DOHH2 (cell line): Measurements from ENCODE around the gene ZNF521.

Source experiments
- H3F3A ChIP-seq: fragments of 200-600 bp; sonication (generic), shearing (Covaris generic); 2 replicates; pipeline ENCODE4 v1.6.0; 2016; ENCODE audit warnings: antibody characterized with exemption, mild to moderate bottlenecking; ENCODE audit not compliant: control insufficient read depth, insufficient read depth
- H3K27ac ChIP-seq: fragments of 200-600 bp; sonication (generic); 2 replicates; pipeline ENCODE4 v1.5.1; 2014; ENCODE audit warnings: low read depth, mild to moderate bottlenecking, low read length, moderate library complexity
- H3K27me3 ChIP-seq: fragments of 200-600 bp; sonication (generic); 2 replicates; pipeline ENCODE4 v1.6.1; 2014; ENCODE audit warnings: mild to moderate bottlenecking, low read length, mixed read lengths; ENCODE audit not compliant: control insufficient read depth
- H3K36me3 ChIP-seq: fragments of 200-600 bp; sonication (generic); 2 replicates; pipeline ENCODE4 v1.6.1; 2014; ENCODE audit warnings: mild to moderate bottlenecking, low read length, moderate library complexity, mixed read lengths; ENCODE audit not compliant: control insufficient read depth
- H3K4me1 ChIP-seq: fragments of 200-600 bp; sonication (generic); 2 replicates; pipeline ENCODE4 v1.6.1; 2014; ENCODE audit warnings: mild to moderate bottlenecking, low read length, mixed read lengths; ENCODE audit not compliant: control insufficient read depth
- H3K4me2 ChIP-seq: fragments of 200-600 bp; sonication (generic); 2 replicates; pipeline ENCODE4 v1.6.0; 2014; ENCODE audit warnings: mild to moderate bottlenecking, low read length, moderate library complexity
- H3K4me3 ChIP-seq: fragments of 200-600 bp; sonication (generic); 2 replicates; pipeline ENCODE4 v1.5.1; 2014; ENCODE audit warnings: mild to moderate bottlenecking, low read length, mixed read lengths
- H3K79me2 ChIP-seq: fragments of 200-600 bp; sonication (generic); 2 replicates; pipeline ENCODE4 v1.6.1; 2014; ENCODE audit warnings: mild to moderate bottlenecking, low read length, mixed read lengths; ENCODE audit not compliant: control insufficient read depth
- H3K9me2 ChIP-seq: fragments of 200-600 bp; sonication (generic); replicated peaks from 2 replicates; pipeline ENCODE4 v1.6.1; 2014; ENCODE audit warnings: mild to moderate bottlenecking, low read length, mixed read lengths; ENCODE audit not compliant: control insufficient read depth
- H3K9me3 ChIP-seq: fragments of 200-600 bp; sonication (generic); 2 replicates; pipeline ENCODE4 v1.6.1; 2014; ENCODE audit warnings: antibody characterized with exemption, low read length, mixed read lengths; ENCODE audit not compliant: control insufficient read depth, insufficient read depth
- H4K20me1 ChIP-seq: fragments of 200-600 bp; sonication (generic); 2 replicates; pipeline ENCODE4 v1.6.0; 2014; ENCODE audit warnings: low read depth, mild to moderate bottlenecking, antibody characterized with exemption, low read length, moderate library complexity; ENCODE audit not compliant: control insufficient read depth, insufficient read depth
- EZH2phosphoT487 ChIP-seq: fragments of 200-600 bp; sonication (generic); IDR thresholded peaks from 2 replicates; pipeline ENCODE4 v1.6.1; 2017; ENCODE audit warnings: borderline replicate concordance, mild to moderate bottlenecking, antibody characterized with exemption, low read length, moderate library complexity, mixed read lengths
- TF ChIP-seq, protein P1 (sequence below): fragments of 200-600 bp; sonication (generic); IDR thresholded peaks from one replicate; pipeline ENCODE4 v1.5.1; 2014; ENCODE audit warnings: antibody characterized with exemption, mild to moderate bottlenecking, low read depth, low read length; ENCODE audit not compliant: poor library complexity, severe bottlenecking

ZNF521 gene

DNA sequence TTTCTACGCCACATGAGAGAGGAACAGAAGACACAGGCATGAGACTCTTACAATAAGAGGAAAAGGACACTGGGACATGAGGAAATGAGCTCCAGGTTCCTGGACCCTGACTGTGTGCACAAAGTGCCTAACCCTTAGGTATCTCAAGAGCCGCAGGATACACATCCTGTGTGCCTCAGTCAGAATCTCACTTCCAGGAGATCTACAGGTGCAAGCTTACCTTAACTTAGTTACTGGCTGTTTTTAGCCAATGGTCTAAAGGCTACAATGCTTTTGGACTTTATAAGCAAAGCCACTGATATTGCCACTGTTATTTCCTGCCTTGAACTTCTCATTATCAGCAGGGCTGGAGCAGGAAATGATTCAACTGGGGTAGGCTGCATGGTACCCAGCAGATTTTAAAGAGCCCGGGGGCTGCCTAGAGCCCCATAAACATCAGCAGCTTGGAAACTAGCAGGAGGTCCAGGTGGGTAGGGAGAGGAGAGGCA is 254.4 kb downstream of the ZNF521 start:
- Histone ChIP-seq H3K9me2 (no peaks in the 10 kb centered on the region), H3K4me2 (no peak overlapping the region), H3K4me3 (no peak overlapping the region), H4K20me1 (no peaks in the 10 kb centered on the region), H3K4me1 (no peaks in the 10 kb centered on the region), H3K27ac (no peak overlapping the region), H3K9me3 (no peaks in the 10 kb centered on the region), H3K79me2 (no peaks in the 10 kb centered on the region), H3K27me3 (no peaks in the 10 kb centered on the region), H3K36me3 (no peaks in the 10 kb centered on the region), H3F3A (no peaks in the 10 kb centered on the region)
- TF ChIP-seq EZH2phosphoT487, result no peak
- TF ChIP-seq, protein P1, sequence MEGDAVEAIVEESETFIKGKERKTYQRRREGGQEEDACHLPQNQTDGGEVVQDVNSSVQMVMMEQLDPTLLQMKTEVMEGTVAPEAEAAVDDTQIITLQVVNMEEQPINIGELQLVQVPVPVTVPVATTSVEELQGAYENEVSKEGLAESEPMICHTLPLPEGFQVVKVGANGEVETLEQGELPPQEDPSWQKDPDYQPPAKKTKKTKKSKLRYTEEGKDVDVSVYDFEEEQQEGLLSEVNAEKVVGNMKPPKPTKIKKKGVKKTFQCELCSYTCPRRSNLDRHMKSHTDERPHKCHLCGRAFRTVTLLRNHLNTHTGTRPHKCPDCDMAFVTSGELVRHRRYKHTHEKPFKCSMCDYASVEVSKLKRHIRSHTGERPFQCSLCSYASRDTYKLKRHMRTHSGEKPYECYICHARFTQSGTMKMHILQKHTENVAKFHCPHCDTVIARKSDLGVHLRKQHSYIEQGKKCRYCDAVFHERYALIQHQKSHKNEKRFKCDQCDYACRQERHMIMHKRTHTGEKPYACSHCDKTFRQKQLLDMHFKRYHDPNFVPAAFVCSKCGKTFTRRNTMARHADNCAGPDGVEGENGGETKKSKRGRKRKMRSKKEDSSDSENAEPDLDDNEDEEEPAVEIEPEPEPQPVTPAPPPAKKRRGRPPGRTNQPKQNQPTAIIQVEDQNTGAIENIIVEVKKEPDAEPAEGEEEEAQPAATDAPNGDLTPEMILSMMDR, result no peak

DNA sequence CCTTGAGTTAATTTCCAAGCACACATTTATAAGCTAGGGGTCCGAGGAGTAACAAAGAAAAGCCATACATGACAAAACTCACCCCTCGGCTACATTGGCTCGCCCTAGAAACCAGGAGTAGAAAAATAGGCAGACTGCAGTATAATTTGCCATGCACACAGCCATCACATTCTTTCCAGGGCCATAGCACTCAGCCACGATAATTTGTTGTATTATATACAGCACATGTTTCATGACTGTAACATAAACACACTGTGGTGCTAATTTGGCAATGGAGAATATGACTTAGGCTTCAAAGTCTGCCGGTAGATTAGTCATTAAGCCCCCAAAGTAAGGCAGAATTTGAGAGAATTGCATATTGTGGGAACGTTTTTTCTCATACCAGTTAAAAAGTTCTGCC is 254.9 kb downstream of the ZNF521 start:
- no peaks in the 10 kb centered on the region for H3K79me2 ChIP-seq
- H4K20me1 ChIP-seq, result no peaks in the 10 kb centered on the region
- no peaks in the 10 kb centered on the region for H3K4me1 ChIP-seq
- H3K27me3 ChIP-seq, result no peaks in the 10 kb centered on the region
- H3K4me2 ChIP-seq, result no peak overlapping the region
- no peak overlapping the region for H3K27ac ChIP-seq
- H3K4me3 ChIP-seq, result no peak overlapping the region
- H3K9me2 ChIP-seq, result no peaks in the 10 kb centered on the region
- TF ChIP-seq, protein P1, result no peak
- no peak for TF ChIP-seq EZH2phosphoT487
- no peaks in the 10 kb centered on the region for H3K9me3 ChIP-seq
- no peaks in the 10 kb centered on the region for H3F3A ChIP-seq
- no peaks in the 10 kb centered on the region for H3K36me3 ChIP-seq

DNA sequence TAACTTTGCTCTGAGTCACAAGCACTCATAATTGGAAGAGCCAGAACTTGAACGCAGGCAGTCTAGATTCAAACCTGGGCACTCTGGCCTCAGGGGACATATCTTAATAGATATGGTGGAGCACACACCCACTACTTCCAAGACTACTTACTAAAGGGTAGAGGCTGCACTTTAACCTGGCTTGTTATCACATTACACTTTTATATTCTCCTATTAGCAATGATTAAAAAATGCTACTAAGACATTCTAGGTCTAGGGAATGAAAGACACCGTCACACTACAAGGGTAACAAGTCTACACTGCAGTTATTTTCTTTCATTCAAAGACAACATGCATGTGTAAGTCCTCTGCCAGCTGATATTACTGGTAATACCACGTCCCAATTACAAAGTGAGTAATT is 258.8 kb downstream of the ZNF521 start:
- no peaks in the 10 kb centered on the region for H3K9me2 ChIP-seq
- H3K4me3 ChIP-seq, result no peak overlapping the region
- no peak overlapping the region for H3K4me2 ChIP-seq
- H3K27me3 ChIP-seq, result no peaks in the 10 kb centered on the region
- H3K4me1 ChIP-seq, result no peaks in the 10 kb centered on the region
- H3F3A ChIP-seq, result no peaks in the 10 kb centered on the region
- no peaks in the 10 kb centered on the region for H3K9me3 ChIP-seq
- H3K36me3 ChIP-seq, result no peaks in the 10 kb centered on the region
- H4K20me1 ChIP-seq, result no peaks in the 10 kb centered on the region
- no peak overlapping the region for H3K27ac ChIP-seq
- TF ChIP-seq, protein P1, result no peak
- no peak for TF ChIP-seq EZH2phosphoT487
- H3K79me2 ChIP-seq, result no peaks in the 10 kb centered on the region
